T-helper 2 cell treated with Interferon-gamma antibody and Interleukin-4, amounts not matched to agents 5 μg/mL and 100 μg/mL, for 36 hours (primary cell): ENCODE results near the gene APLF.
A peak's percentile ranks its signal among the peaks of the same experiment; 100 is the strongest.
"Not testable (repeated sequence)": the region's sequence is repeated elsewhere in the genome, so short reads cannot be mapped to it uniquely, and the experiment has no call there.

Experiments
- DNase-seq: peaks from one replicate; pipeline ENCODE4 v3.0.0; 2021; ENCODE audit warnings: low spot score
- H3K27ac Mint-ChIP-seq: one replicate; pipeline ENCODE4 v1.8.0; 2021; ENCODE audit warnings: mild to moderate bottlenecking, mixed read lengths
- H3K27me3 Mint-ChIP-seq: one replicate; pipeline ENCODE4 v1.8.0; 2021; ENCODE audit warnings: low read depth, mixed read lengths
- H3K36me3 Mint-ChIP-seq: one replicate; pipeline ENCODE4 v1.8.0; 2021; ENCODE audit warnings: low read depth, mixed read lengths
- H3K4me1 Mint-ChIP-seq: one replicate; pipeline ENCODE4 v1.8.0; 2021; ENCODE audit warnings: low read depth, mixed read lengths
- H3K4me3 Mint-ChIP-seq: one replicate; pipeline ENCODE4 v1.8.0; 2022; ENCODE audit warnings: mild to moderate bottlenecking, moderate library complexity, mixed read lengths
- H3K9me3 Mint-ChIP-seq: one replicate; pipeline ENCODE4 v1.8.0; 2021; ENCODE audit warnings: mixed read lengths

APLF gene

DNA sequence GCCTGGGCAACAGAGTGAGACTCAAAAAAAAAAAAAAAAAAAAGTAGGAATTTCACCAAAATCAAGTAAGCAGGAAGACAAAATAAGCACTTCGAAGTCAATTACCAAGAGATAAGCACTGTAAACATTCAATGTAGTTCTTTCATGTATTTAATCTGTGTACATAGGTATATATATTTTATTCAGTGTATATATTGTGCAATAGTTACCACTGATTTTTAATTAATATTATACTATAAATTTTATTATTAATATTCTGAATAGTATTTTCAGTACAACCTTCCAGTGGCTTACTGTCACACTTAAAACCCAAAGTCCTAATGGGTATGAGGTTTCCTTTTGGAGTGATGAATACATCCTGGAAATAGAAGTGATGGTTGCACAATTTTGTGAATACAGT, 9.1 kb downstream of the APLF start:
- Mint-ChIP-seq H3K4me3 (no peak overlapping the region), H3K27ac (no peak overlapping the region), H3K27me3 (peaks cover 8% of the 10 kb centered on the region), H3K4me1 (peaks cover 6% of the 10 kb centered on the region), H3K9me3 (no peaks in the 10 kb centered on the region), H3K36me3 (no peaks in the 10 kb centered on the region)
- DNase-seq: no peak

DNA sequence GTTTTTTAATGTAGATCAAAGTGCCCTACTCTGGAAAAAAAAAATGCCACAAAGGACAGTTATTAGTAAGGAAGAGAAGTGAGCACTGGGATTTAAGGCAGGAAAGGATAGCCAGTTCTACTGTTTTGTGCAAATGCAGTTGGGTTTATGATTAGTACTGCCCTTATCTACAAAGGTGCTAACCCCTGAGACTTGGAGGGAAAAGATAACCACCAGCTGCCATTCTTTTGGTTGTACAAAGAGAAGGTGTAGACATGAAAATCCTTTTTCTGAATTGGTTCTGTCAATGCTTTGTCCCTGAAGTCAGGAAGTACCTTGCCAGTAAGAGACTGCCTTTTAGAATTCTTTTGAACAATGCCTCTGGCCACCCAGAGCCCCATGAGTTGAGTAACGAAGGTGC, 11.3 kb downstream of the APLF start:
- H3K27me3 Mint-ChIP-seq: peaks cover 10% of the 10 kb centered on the region
- no peak overlapping the region for H3K27ac Mint-ChIP-seq
- no peak overlapping the region for H3K4me3 Mint-ChIP-seq
- no peak for DNase-seq
- peaks cover 5% of the 10 kb centered on the region for H3K4me1 Mint-ChIP-seq
- no peaks in the 10 kb centered on the region for H3K9me3 Mint-ChIP-seq
- no peaks in the 10 kb centered on the region for H3K36me3 Mint-ChIP-seq

DNA sequence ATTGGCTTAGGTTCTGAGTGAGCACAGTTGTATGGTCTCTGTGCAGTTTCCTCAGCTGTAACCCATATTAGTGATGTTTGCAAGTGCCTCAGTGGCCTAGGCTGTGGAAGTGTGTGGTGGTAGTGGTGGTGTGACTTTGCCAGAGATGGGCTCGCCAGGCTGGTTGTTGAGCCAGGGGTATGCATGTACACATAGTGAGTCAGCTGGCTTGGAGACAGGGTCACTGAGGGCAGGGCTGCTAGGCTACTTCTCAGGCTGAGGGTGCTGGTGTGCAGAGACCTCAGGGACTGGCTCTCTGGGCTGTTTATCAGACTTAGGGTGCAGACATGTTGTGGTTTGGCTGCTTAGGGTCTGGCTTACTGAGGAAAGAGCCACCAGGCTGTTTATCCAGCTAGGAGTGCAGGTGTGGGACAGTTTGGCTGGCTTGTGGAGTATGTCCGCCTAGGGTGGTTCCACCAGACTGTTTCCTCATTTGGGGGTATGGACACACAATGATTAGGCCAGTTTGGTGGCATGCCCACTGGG, 15.0 kb downstream of the APLF start:
- H3K27me3 Mint-ChIP-seq: peaks cover 13% of the 10 kb centered on the region
- H3K9me3 Mint-ChIP-seq: no peaks in the 10 kb centered on the region
- no peaks in the 10 kb centered on the region for H3K36me3 Mint-ChIP-seq
- no peak for DNase-seq
- H3K27ac Mint-ChIP-seq: no peak overlapping the region
- no peak overlapping the region for H3K4me3 Mint-ChIP-seq
- peaks cover 5% of the 10 kb centered on the region for H3K4me1 Mint-ChIP-seq

DNA sequence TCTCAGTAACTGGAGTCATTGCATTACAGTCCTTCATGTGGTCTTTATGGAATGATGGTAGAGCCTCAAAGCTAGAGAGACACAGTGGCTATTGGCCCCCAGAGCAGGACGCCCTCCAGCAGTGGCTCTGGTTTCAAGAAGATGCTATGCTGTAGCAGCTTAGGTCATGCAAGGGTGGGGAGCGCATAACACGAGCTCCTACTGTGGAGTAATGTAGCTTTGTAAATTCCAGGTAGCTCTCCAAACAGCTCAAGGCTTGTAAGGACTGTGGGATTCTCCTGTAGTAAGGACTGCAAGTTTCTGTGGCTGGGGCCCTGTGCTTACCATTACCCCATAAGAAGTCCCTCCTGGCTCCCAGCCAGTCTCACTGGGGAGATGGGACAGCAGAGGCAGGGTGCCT, 15.6 kb downstream of the APLF start:
- H3K4me1 Mint-ChIP-seq: peaks cover 7% of the 10 kb centered on the region
- no peaks in the 10 kb centered on the region for H3K9me3 Mint-ChIP-seq
- H3K27ac Mint-ChIP-seq: no peak overlapping the region
- H3K36me3 Mint-ChIP-seq: no peaks in the 10 kb centered on the region
- DNase-seq: no peak
- H3K4me3 Mint-ChIP-seq: no peak overlapping the region
- H3K27me3 Mint-ChIP-seq: peaks cover 13% of the 10 kb centered on the region

DNA sequence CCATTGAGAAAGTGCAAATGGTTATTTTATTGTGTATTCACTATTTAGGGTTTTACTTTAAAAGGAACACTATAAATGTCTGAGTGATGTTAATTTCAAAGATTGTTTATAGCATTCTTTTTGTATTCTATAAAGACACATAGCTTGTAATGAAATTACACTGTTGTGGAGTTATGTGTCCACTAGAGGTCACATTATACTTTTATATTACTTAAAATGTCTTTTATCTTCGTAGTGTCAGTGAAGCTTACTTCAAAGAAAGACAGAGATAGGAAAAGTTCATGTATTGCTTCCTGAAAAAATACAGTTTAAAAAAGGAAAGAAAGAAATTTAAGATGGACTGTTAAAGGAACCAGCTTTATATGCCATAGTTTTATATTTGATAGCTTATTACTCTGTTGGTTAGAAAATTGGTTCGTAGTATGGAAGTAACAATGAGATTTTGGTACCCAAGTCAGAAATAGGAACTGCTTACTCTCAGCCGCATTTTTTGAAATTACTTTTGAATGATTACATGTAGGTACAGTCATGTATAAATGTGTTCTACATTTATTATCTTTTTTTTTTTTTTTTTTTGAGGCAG, 20.5 kb downstream of the APLF start:
- Mint-ChIP-seq H3K9me3 (no peaks in the 10 kb centered on the region), H3K36me3 (no peaks in the 10 kb centered on the region), H3K27ac (no peak overlapping the region), H3K4me3 (no peak overlapping the region), H3K4me1 (peaks cover 3% of the 10 kb centered on the region), H3K27me3 (peaks cover 4% of the 10 kb centered on the region)
- no peak for DNase-seq

DNA sequence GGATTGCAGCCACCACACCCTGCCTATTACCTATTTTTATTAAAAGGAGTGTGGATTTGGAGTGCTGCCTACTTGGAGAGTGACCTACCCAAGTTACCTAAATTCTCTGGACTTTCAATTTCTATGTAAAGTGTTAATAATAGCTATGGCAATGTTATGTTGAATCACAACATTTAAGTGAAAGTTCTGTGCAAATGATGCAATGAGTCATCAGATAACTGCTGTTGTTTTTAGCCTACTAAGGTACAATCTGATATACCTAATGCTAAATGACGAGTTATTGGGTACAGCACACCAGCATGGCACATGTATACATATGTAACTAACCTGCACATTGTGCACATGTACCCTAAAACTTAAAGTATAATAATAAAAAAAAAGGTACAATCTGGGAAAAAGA, 21.2 kb downstream of the APLF start:
- H3K27me3 Mint-ChIP-seq, H3K27ac Mint-ChIP-seq, H3K36me3 Mint-ChIP-seq, H3K4me3 Mint-ChIP-seq, H3K4me1 Mint-ChIP-seq, H3K9me3 Mint-ChIP-seq, DNase-seq: not testable (repeated sequence)

DNA sequence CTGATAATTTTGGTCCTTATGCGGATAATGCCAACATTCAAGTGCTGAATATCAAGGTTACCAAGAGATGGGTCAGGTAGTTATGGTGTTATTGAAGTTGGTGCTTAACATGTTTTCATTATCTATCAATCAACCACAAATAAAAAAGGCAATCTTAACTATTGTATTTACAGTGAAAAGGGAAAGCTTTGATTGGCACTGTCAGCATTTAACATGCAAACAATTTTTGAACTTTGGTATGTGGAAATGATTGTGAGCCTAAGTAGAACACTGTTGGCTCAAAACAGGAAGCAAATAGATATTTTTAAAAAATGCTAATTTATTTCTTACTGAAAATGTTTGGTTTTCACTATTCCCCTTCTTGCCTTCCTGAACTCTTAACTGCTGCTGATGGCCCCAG, 21.9 kb downstream of the APLF start:
- Mint-ChIP-seq H3K27ac (no peak overlapping the region), H3K4me1 (peaks cover 3% of the 10 kb centered on the region), H3K27me3 (peaks cover 4% of the 10 kb centered on the region), H3K9me3 (no peaks in the 10 kb centered on the region), H3K4me3 (no peak overlapping the region), H3K36me3 (no peaks in the 10 kb centered on the region)
- no peak for DNase-seq

DNA sequence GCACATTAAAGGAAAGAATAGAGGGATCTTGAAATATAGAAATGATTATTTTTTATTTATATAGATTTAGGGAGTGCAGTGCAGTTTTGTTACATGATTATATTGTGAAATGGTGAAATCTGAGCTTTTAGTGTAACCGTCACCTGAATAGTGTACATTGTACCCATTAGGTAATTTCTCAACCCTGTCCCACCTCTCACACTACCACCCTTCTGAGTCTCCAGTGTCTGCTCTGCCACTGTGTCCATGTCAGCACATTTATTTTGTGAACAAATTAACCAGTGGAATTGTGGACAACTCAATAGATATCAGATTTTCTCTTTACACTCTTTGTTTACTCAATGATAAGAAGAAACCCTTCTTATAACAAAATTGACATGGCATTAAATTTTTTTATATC, 24.2 kb downstream of the APLF start:
- Mint-ChIP-seq H3K9me3 (peaks cover 13% of the 10 kb centered on the region), H3K36me3 (peaks cover under 1% of the 10 kb centered on the region), H3K4me1 (peaks cover 3% of the 10 kb centered on the region), H3K27ac (no peak overlapping the region), H3K27me3 (no peaks in the 10 kb centered on the region), H3K4me3 (no peak overlapping the region)
- no peak for DNase-seq

DNA sequence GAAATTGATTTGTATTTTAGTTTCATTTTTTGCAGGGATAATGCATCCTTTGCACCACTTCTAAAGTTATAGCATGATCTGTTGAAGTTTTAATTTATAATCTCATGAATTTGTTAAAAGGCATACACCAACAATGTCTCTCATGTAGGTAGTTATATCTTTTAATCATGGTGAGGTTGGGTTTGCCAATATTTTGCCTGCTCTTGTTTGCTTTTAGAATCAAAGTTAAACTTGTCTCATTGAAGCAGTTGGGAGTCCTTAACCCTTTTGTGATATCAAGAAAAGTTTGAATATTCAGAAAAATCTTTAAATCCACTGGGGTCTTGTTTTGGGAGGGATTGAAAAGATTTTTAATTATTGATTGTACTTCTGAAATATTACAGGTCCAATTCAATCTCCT, 31.7 kb downstream of the APLF start:
- Mint-ChIP-seq H3K4me1 (no peaks in the 10 kb centered on the region), H3K4me3 (no peak overlapping the region), H3K9me3 (peaks cover 20% of the 10 kb centered on the region), H3K36me3 (peaks cover 8% of the 10 kb centered on the region), H3K27ac (no peak overlapping the region), H3K27me3 (peaks cover 10% of the 10 kb centered on the region)
- DNase-seq: no peak

DNA sequence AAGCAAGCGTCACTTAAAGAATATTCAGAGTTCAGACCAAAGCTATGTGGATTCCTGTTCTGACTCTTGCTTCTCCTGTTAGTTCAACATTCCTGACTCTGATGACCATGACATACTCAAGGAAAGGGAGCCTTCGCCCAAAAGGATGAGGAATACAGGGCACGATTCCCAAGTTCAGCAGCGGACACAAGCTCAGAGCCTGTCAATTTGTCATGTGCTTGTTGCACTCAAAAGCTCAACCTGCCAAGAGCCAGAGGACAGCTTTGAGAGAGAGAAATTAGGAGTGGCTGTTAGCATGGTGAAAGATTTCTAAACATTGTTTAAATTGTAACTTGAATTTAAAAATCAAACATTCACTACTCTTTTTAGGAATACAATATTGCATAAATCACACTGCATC, 33.3 kb downstream of the APLF start:
- no peak overlapping the region for H3K27ac Mint-ChIP-seq
- peaks cover 4% of the 10 kb centered on the region for H3K4me1 Mint-ChIP-seq
- no peak for DNase-seq
- peaks cover 10% of the 10 kb centered on the region for H3K27me3 Mint-ChIP-seq
- H3K36me3 Mint-ChIP-seq: peaks cover 8% of the 10 kb centered on the region
- peaks cover 11% of the 10 kb centered on the region for H3K9me3 Mint-ChIP-seq
- H3K4me3 Mint-ChIP-seq: no peak overlapping the region

DNA sequence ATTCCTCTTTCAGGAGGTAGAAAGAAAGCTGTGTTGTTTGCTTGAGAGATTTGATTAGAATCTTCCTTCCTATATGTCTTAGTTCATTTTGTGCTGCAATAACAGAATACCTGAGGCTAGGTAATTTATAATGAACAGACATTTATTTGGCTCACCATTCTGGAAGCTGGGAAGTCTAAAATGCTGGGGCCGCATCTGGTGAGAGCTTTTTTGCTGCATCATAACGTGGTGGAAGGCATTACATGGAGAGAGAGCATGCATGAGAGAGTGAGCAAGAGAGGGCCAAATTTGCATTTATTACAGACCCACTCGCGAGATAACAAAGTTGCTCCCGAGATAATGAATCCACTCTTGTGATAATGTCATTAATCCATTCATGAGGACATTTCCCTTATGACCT, 34.4 kb downstream of the APLF start:
- Mint-ChIP-seq H3K27ac (no peak overlapping the region), H3K4me1 (peaks cover 15% of the 10 kb centered on the region), H3K36me3 (peaks cover 6% of the 10 kb centered on the region), H3K9me3 (peaks cover 6% of the 10 kb centered on the region), H3K4me3 (no peak overlapping the region), H3K27me3 (peaks cover 10% of the 10 kb centered on the region)
- DNase-seq: no peak

DNA sequence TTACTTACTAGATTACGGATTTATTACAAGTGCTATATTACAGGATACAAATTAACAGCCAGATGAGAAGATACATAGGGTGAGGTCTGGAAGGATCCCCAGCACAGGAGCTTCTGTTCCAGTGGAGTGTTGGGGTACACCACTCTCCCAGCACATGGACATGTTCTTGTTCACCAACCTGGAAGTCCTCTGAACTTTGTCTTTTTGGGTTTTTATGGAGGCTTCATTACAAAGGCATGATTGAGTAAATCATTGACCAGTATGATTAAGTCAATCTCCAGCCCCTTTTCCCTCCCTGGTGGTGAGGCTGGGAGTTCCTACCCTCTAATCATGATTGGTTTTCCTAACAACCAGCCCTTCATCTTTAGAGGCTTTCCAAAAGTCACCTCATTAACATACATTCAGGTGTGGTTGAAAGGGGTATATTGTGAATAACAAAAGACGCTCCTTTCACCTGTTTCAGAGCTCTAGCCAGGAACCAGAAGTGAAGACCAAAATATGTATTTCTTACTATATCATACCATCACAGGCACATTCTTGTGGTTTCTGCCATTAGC, 38.3 kb downstream of the APLF start:
- no peak for DNase-seq
- Mint-ChIP-seq H3K27me3 (peaks cover 8% of the 10 kb centered on the region), H3K4me3 (peak overlapping the region; percentile 28), H3K9me3 (peaks cover 6% of the 10 kb centered on the region), H3K36me3 (peaks cover 10% of the 10 kb centered on the region), H3K4me1 (peaks cover 17% of the 10 kb centered on the region), H3K27ac (no peak overlapping the region)

DNA sequence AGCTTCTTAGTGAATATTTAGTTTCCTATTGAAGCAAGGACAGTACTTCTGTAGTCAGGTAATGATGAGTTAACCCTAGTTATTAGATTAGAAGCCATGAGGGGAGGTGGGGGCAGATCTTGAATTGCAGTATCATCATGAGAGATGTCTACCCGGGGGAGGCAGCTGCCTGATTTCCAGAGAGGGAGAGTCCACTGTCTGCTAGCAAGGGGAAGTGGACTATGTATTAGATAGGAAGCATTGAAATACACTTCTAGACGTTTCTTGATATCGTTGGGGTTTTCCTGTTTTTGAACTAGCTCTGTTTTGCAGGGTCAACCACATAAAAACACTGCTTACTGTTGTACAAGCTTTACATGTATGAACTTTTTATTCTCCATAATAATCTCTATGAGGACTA, 38.8 kb downstream of the APLF start:
- H3K4me1 Mint-ChIP-seq: peaks cover 17% of the 10 kb centered on the region
- H3K27me3 Mint-ChIP-seq: peaks cover 5% of the 10 kb centered on the region
- DNase-seq: no peak
- peaks cover 6% of the 10 kb centered on the region for H3K9me3 Mint-ChIP-seq
- H3K27ac Mint-ChIP-seq: no peak overlapping the region
- H3K4me3 Mint-ChIP-seq: peak overlapping the region; percentile 28
- H3K36me3 Mint-ChIP-seq: peaks cover 10% of the 10 kb centered on the region

DNA sequence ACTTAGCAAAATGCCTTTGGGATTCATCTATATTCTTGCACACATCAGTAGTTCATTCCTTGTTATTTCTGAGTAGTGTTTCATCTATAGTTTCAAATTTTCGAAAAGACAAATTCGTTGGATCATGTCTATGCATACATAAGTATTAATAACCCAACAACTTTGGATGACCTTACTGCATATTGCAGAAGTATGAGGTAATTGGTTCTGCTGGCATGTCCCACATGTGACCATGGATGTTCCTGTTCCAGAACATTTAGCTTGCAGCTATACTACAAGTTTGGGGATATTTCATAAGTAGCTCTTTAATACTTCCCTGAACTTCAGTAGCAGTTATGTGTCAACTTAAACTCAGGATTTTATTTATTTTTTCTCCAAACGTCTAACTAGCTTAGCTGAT, 44.9 kb downstream of the APLF start:
- no peak for DNase-seq
- no peaks in the 10 kb centered on the region for H3K27me3 Mint-ChIP-seq
- peaks cover 6% of the 10 kb centered on the region for H3K9me3 Mint-ChIP-seq
- no peaks in the 10 kb centered on the region for H3K4me1 Mint-ChIP-seq
- H3K4me3 Mint-ChIP-seq: no peak overlapping the region
- H3K27ac Mint-ChIP-seq: no peak overlapping the region
- peaks cover 10% of the 10 kb centered on the region for H3K36me3 Mint-ChIP-seq

DNA sequence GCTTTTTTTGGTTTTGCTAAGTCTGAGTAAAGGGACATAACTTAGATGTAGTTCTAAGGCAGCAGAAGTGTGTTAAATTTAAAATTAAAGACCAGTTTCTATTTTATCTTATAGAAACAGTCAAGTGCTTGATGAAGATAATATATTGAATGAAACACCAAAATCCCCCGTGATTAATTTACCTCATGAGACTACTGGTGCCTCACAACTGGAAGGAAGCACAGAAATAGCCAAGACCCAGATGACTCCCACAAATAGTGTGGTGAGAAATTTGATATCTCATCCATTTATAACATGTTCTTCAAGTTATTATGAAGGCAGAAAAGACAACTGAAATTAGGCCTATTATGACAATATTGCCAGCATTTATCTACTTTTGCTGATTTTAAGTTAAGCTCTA, 45.6 kb downstream of the APLF start:
- Mint-ChIP-seq H3K36me3 (peaks cover 10% of the 10 kb centered on the region), H3K27me3 (no peaks in the 10 kb centered on the region), H3K9me3 (peaks cover 6% of the 10 kb centered on the region), H3K4me3 (no peak overlapping the region), H3K4me1 (no peaks in the 10 kb centered on the region), H3K27ac (no peak overlapping the region)
- no peak for DNase-seq
